ENCODE data around the gene ECHDC3.

ECHDC3 gene

GRCh38 chr10:11776080-11776479 is 33.9 kb downstream of the ECHDC3 start:
- DNase-seq (ENCODE audit: low read depth in 2 of 2) = no peak

- DNase-seq (ENCODE audit: low read depth in 2 of 2) = no peak
Measured at GRCh38 chr10:11781114-11781513, 38.9 kb downstream of the ECHDC3 start.

- no peak for DNase-seq (ENCODE audit: low read depth in 2 of 2)
Measured at GRCh38 chr10:11782793-11783557, 40.8 kb downstream of the ECHDC3 start.

- DNase-seq (ENCODE audit: low read depth in 2 of 2) = no peak
Measured at GRCh38 chr10:11783558-11783865, 41.3 kb downstream of the ECHDC3 start.

- DNase-seq (ENCODE audit: low read depth in 2 of 2) = no peak
Measured at GRCh38 chr10:11787374-11787773, 45.2 kb downstream of the ECHDC3 start.

GRCh38 chr10:11787846-11788245 is 45.7 kb downstream of the ECHDC3 start:
- no peak for DNase-seq (ENCODE audit: low read depth in 2 of 2)

GRCh38 chr10:11789306-11789705 is 47.1 kb downstream of the ECHDC3 start:
- DNase-seq (ENCODE audit: low read depth in 2 of 2) = no peak

- DNase-seq (ENCODE audit: low read depth in 2 of 2) = no peak
Measured at GRCh38 chr10:11789956-11790355, 47.8 kb downstream of the ECHDC3 start.

GRCh38 chr10:11793762-11794479 is 51.7 kb downstream of the ECHDC3 start:
- no peak for DNase-seq (ENCODE audit: low read depth in 2 of 2)

- DNase-seq (ENCODE audit: low read depth in 2 of 2) = no peak
Measured at GRCh38 chr10:11794566-11794965, 52.4 kb downstream of the ECHDC3 start.

- DNase-seq (ENCODE audit: low read depth in 2 of 2) = no peak
Measured at GRCh38 chr10:11795101-11795920, 53.1 kb downstream of the ECHDC3 start.

- DNase-seq (ENCODE audit: low read depth in 2 of 2) = no peak
Measured at GRCh38 chr10:11796474-11796873, 54.3 kb downstream of the ECHDC3 start.

- DNase-seq (ENCODE audit: low read depth in 2 of 2) = no peak
Measured at GRCh38 chr10:11797281-11797680, 55.1 kb downstream of the ECHDC3 start.

- no peak for DNase-seq (ENCODE audit: low read depth in 2 of 2)
Measured at GRCh38 chr10:11797847-11798633, 55.9 kb downstream of the ECHDC3 start.

GRCh38 chr10:11798845-11799735 is 56.9 kb downstream of the ECHDC3 start:
- DNase-seq (ENCODE audit: low read depth in 2 of 2) = no peak

- DNase-seq (ENCODE audit: low read depth in 2 of 2) = no peak
Measured at GRCh38 chr10:11799736-11800080, 57.5 kb downstream of the ECHDC3 start.

- no peak for DNase-seq (ENCODE audit: low read depth in 2 of 2)
Measured at GRCh38 chr10:11804336-11804735, 62.2 kb downstream of the ECHDC3 start.

GRCh38 chr10:11805792-11806191 is 63.6 kb downstream of the ECHDC3 start:
- no peak for DNase-seq (ENCODE audit: low read depth in 2 of 2)

GRCh38 chr10:11806706-11807105 is 64.5 kb downstream of the ECHDC3 start:
- no peak for DNase-seq (ENCODE audit: low read depth in 2 of 2)

- no peak for DNase-seq (ENCODE audit: low read depth in 2 of 2)
Measured at GRCh38 chr10:11808808-11809207, 66.6 kb downstream of the ECHDC3 start.

- no peak for DNase-seq (ENCODE audit: low read depth in 2 of 2)
Measured at GRCh38 chr10:11810313-11810766, 68.2 kb downstream of the ECHDC3 start.

Data from stimulated activated CD8-positive, alpha-beta memory T cell treated with anti-CD3 and anti-CD28 coated beads, Interleukin-15, amount 100 ng/mL, for 4 hours (primary cell).